GM12801 (cell line): ENCODE measurements around the gene CLCN4.

Experiments used
- TF ChIP-seq, protein P1 (sequence below): IDR thresholded peaks from one replicate; pipeline ENCODE4 v1.5.1; 2011; ENCODE audit warnings: control low read depth; ENCODE audit not compliant: insufficient read length; ENCODE audit errors: extremely low read depth

CLCN4 gene

DNA sequence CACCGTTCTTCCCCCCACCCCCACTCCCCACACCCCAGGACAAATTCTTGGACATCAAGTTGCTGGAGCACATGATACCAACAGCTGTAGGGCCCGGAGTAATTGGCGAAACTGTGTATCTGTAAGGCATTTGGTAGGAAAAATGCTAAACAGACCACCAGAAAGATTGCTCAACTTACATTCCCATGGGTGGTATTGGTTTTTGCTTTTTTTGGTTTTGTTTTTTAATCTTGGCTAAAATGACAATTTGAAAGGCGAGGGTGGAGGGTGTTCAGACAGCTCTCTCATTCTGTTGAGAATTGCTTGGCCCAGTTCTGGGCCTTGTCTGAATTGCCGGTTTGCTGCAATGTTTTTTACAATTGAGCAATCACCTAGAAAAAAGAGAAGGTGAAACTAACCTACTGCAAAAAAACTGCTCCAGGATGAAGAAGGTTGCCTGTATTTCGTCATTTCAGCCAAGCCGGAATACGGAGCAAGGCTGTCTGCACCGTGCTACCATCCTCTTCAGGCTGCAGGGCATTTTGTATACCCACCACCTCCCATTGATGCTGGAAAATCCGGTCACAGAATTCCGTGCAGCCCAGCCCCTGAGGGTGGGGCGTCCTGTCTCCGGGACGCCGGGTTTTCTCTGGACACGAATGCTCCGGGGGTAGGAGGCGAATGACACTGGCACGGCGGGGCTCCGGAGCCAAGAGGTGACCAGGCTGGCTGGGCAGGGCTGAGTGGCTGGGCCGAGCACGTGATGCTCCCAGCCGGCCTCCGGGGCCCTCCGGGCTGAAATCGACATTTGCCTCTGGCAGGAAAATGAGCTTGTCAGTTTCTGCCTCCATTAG, at the start of gene CLCN4:
Gene CLCN4 (plus strand): TSS at position 777 of the 833 bp plus-strand sequence. CDS start 28,058 bp downstream, outside the sequence.
- TF ChIP-seq, protein P1, sequence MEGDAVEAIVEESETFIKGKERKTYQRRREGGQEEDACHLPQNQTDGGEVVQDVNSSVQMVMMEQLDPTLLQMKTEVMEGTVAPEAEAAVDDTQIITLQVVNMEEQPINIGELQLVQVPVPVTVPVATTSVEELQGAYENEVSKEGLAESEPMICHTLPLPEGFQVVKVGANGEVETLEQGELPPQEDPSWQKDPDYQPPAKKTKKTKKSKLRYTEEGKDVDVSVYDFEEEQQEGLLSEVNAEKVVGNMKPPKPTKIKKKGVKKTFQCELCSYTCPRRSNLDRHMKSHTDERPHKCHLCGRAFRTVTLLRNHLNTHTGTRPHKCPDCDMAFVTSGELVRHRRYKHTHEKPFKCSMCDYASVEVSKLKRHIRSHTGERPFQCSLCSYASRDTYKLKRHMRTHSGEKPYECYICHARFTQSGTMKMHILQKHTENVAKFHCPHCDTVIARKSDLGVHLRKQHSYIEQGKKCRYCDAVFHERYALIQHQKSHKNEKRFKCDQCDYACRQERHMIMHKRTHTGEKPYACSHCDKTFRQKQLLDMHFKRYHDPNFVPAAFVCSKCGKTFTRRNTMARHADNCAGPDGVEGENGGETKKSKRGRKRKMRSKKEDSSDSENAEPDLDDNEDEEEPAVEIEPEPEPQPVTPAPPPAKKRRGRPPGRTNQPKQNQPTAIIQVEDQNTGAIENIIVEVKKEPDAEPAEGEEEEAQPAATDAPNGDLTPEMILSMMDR = no peak

DNA sequence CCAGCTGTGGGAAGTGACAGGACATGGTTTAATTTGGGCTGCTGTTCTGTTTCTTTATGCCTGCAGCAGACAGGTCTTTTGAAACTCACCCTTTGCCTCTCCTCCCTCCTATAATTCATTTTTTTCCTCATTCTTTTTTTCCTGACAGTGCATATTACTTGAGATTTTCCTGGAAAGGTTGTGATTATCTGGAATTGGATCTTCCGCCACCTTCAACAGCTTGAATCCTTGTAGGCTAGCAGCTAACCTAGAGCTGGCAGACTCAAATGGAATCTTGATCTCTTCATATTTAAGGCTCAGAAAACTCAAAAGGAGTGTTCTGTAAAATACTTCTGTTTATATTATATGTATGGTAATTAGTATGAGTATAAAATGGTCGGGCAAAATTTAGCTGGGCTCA, 49.3 kb upstream of the CLCN4 start:
- TF ChIP-seq, protein P1 = no peak

DNA sequence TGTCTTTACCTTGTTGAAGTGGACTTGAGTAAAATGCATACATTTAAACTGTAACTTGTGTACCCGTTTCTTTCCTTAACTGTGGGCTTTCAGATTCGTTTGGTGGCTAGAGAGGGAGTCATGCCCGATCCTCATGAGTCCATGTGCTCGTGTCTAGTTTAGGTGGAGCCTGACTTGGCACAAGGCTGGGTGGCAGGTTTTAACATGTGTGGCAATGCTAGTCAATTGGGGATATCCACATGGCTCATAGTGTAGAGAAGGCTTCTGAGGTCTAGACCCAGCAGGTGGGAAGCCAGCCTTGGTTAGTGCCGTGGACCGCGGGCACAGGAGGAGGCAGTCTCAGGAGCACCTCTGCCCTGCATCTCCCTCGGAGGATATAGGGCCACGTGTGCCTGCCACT, 48.5 kb upstream of the CLCN4 start:
- TF ChIP-seq, protein P1 = no peak

DNA sequence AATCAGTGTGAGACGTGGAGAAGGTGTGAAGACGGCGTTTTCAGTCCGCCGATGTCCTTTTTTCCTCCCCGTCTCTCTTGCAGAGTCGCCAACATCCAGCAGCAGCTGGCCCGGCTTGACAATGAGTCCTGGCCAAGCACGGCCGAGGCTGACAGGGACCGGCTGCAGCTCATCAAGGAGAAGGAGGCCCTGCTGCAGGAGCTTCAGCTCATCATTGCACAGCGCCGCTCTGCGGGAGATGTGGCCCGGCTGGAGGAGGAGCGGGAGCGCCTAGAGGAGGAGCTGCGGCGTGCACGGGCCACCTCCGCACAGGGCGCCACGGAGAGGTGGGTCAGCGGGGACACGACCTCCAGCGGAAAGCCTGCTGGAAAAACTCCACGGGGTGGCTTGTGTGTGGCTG, 47.1 kb upstream of the CLCN4 start:
- TF ChIP-seq, protein P1 = no peak

DNA sequence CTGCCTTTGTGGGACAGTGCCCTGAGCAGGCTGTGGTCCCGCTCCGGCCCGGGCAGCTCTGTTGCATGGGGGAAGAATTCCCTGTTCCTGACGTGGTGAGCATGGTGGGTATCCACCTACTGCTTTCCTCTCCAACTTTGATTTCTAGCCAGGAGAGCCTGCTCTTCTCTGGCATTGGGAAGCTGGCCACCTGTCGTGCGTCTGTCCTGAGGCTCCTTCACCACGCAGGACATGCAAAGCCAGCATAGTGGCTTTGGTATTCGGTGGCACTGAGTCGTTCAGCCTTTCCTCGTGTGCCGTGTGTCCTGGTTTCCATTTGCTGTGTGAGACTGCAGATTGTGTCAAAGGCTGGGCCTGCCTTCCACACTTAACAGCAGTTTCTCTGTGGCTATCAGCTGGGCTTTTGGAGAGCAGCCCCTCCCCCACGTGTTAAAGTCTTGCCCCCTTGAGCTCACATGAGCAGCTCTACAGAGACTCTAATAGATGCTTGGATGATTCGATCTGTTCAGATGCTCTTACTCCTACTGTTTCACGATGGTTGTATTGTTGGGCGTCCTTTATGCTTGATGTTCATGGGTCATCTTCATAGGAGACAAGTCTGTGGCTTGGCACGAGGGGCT, 46.3 kb upstream of the CLCN4 start:
- TF ChIP-seq, protein P1 = no peak

DNA sequence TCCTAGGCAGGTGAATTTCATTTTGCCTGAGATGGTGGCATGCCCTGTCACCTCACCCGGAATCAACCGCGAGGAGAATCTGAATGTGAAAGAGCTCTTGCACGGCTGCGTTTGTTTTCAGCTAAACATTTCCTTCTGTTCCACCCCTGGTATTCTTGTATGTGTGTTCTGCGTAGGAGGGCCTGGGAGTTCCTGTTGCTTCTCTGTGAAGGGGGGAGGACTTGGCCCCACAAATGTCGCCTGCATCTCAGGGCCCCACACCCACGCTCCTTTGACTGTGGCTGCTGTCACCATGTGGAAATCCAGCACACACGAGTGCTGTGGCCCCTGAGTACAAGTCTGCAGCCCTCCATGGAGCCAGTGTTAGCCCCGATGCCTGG, 45.8 kb upstream of the CLCN4 start:
- TF ChIP-seq, protein P1 = no peak

DNA sequence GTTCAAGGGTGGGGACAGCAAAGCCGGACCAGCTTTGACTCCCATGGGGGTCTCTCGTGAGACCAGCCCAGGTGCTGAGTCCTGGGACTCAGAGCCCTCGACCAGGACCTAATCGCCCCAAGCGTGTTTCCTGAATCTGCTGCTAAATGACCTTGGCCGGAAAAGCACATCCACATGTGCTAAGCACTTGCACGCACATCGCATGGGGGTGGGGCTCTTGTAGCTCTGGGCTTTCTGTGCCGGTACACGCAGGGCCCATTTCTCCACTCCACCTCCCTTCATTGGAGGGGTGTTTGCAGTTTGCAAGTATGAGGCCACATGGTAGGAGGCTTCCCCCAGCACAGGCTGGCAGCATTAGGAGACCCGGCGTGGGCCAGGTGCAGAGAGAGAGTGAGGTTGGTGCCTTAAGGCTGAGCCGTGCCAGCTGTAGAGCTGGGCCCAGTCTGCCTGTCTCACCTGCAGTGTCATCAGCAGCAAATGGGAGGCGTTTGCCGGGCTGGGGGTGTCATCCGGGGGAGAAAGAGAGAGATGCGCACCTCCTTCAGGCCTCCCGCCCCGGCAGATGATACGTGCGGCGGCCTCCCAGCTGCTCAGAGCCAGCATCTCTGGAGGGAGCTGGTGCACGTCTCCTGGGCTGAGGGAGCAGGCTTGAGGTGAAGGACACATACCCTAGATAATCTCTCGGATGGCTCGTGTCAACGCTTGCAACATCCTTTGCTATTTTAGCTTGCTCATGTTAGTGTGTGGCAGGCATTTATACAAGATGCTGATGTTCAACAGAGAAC, 45.2 kb upstream of the CLCN4 start:
- TF ChIP-seq, protein P1 = no peak
